ENCODE data around the gene SH2D4B. TPM values are rescaled to one million over a fixed set of nuclear protein-coding genes. Genes with fewer than 3 reads are reported as not detected.

SH2D4B gene
- total RNA-seq, 1 donor = not detected

- no peak for TF ChIP-seq CTCF (IDR thresholded peaks at IDR 0.05; ENCODE audit: insufficient read depth, low read length)
- DNase-seq (ENCODE audit: low read depth) = no peak
- no peak overlapping the region for H3K4me3 ChIP-seq (ENCODE audit: low read depth, low read length)
Observed at GRCh38 chr10:80622153-80622552, 84.5 kb downstream of the SH2D4B start.

GRCh38 chr10:80630324-80630723 is 92.6 kb downstream of the SH2D4B start:
- TF ChIP-seq CTCF (IDR thresholded peaks at IDR 0.05; ENCODE audit: insufficient read depth, low read length) = no peak
- no peak overlapping the region for H3K4me3 ChIP-seq (ENCODE audit: low read depth, low read length)
- DNase-seq (ENCODE audit: low read depth) = no peak

GRCh38 chr10:80632742-80633141 is 95.0 kb downstream of the SH2D4B start:
- no peak overlapping the region for H3K4me3 ChIP-seq (ENCODE audit: low read depth, low read length)
- no peak for TF ChIP-seq CTCF (IDR thresholded peaks at IDR 0.05; ENCODE audit: insufficient read depth, low read length)
- no peak for DNase-seq (ENCODE audit: low read depth)

- DNase-seq (ENCODE audit: low read depth) = no peak
- H3K4me3 ChIP-seq (ENCODE audit: low read depth, low read length) = no peak overlapping the region
- no peak for TF ChIP-seq CTCF (IDR thresholded peaks at IDR 0.05; ENCODE audit: insufficient read depth, low read length)
Observed at GRCh38 chr10:80633383-80633860, 95.7 kb downstream of the SH2D4B start.

- TF ChIP-seq CTCF (IDR thresholded peaks at IDR 0.05; ENCODE audit: insufficient read depth, low read length) = no peak
- no peak overlapping the region for H3K4me3 ChIP-seq (ENCODE audit: low read depth, low read length)
- DNase-seq (ENCODE audit: low read depth) = no peak
Observed at GRCh38 chr10:80633910-80634309, 96.2 kb downstream of the SH2D4B start.

- no peak for DNase-seq (ENCODE audit: low read depth)
Observed at GRCh38 chr10:80642661-80643060, 105.0 kb downstream of the SH2D4B start.

More at GRCh38 chr10:80642661-80643060, 105.0 kb downstream of the SH2D4B start:
- no peak overlapping the region for H3K4me3 ChIP-seq (ENCODE audit: low read depth, low read length)
- TF ChIP-seq CTCF (IDR thresholded peaks at IDR 0.05; ENCODE audit: insufficient read depth, low read length) = no peak

Data from fibroblast of the aortic adventitia (primary cell).